Glomerular endothelial cell (primary cell): Measurements from ENCODE around the gene CGB2. TPM values are rescaled to one million over a fixed set of nuclear protein-coding genes. Genes with fewer than 3 reads are reported as not detected.
A peak's percentile ranks its signal among the peaks of the same experiment; 100 is the strongest.
"Not testable (repeated sequence)": the region's sequence is repeated elsewhere in the genome, so short reads cannot be mapped to it uniquely, and the experiment has no call there.

Source experiments
- DNase-seq: peaks from one replicate; pipeline ENCODE4 v3.0.0-alpha.2; 2011; ENCODE audit warnings: low read depth, low spot score; ENCODE audit errors: extremely low read depth
- total RNA-seq: library from RNA; depleted of rRNA; stranded (reverse); fragments of >200 nt; gene quantifications from 2 replicates; pipeline ENCODE4 v1.2.3, GENCODE V29; 2015

Gene CGB2
- total RNA-seq, result not detected in 2 replicates

- not testable (repeated sequence) for DNase-seq
Measured at GRCh38 chr19:49031642-49032301, at the start of gene CGB2. TSS of gene CGB2 (plus strand) at chr19:49031890. CDS start at chr19:49032096, 206 bp downstream.

GRCh38 chr19:48982280-48982679, 49.4 kb upstream of the CGB2 start:
- DNase-seq, result no peak

DNA sequence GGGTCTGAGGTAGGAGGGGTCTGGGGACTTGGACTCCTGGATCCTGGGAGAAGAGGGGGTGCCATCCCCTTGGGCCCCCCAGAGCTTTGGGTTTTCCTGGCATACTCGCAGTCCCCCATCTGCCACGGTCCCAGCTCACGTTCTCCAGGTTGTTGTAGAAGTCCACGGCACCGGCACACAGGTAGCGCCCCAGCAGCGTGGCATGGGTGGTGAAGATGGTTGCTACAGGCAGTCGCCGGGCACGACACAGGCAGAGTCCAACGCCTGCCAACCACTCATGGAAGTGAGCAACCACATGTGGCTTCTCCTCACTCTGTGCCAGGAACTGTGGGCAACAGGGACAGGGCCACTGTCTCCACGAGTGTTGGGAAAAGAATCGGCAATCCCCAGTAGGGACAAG, 46.0 kb upstream of the CGB2 start:
- DNase-seq, result no peak

DNA sequence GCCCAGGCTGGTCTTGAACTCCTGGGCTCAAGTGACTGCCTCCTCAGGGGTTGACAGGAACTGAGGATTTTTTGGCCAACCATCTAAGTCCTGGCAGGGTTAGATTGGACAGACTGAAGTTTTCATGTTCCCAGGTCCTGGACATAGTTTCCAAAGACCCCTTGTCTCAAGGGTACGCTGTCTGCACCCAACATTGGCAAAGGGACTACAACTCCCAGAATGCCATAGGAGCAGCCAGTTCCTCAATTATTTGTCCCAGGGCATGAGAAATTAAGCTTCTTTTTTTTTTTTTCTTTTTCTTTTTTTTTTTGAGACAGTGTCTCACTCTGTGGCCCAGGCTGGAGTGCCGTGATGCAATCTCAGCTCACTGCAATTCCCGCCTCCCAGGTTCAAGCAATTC, 45.5 kb upstream of the CGB2 start:
- no peak for DNase-seq

GRCh38 chr19:48987323-48987722, 44.4 kb upstream of the CGB2 start:
- DNase-seq, result no peak

- DNase-seq, result no peak
Measured at GRCh38 chr19:48988286-48988685, 43.4 kb upstream of the CGB2 start.

DNA sequence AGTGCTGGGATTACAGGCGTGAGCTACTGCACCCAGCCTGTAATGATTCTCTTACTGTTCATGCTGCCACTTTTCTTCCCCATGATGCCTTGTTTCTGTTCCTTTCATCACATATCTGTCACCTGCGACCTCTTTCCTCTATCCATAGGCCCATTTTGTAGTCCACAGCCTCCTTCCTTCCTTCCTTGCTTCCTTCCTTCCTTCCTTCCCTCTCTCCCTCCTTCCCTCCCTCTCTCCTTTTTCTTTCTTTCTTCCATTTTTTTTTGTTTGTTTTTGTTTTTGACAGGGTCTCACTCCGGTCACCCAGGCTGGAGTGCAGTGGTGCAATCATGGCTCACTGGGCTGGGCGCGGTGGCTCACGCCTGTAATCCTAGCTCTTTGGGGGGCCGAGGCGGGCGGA, 42.8 kb upstream of the CGB2 start:
- no peak for DNase-seq

DNA sequence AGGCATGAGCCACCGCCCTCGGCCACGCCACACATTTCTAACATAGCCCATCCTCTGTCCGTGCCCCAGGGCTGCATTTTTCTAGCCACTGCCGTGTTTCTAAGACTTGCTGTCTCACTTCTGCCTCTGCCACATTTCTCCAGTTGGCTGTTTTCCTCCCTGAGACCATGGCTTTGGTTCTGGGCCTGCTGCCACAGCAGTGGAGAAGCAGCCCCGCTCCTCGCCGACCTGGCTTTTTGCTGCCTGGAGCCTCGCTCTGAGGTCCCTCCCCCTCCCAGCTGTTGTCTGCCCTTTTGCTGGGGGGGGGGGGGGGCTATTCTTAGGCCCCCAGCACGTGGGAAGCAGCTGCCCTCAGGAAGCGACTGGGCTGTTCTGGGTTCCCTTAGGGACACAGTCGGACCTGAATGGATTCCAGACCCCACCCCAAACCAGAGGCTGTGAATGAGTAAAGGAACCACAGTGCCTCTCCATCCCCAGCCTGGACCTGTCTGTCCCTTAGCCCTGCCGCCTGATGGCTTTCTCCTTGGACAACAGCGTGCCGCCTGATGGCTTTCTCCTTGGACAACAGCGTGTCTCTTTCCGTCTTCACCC, 41.9 kb upstream of the CGB2 start:
- no peak for DNase-seq

DNA sequence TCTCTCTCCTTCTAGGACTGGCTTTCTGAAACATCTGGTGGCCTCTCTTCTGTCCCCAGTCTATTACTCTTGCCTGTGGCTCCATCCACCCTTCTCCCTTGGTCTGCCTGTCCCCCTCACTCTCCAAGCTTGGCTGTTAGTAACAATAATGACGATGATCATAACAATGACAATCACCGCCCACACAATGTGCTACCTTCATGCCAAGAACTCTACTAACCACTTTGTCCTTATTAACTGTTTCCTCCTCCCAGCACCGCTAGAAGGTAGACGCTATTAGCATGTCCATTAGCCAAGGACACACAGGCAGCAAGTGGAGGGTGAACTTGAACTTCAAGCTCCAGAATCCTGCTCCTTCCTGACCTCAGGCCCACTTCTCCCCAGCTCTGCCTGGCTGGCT, 41.3 kb upstream of the CGB2 start:
- DNase-seq, result no peak

DNA sequence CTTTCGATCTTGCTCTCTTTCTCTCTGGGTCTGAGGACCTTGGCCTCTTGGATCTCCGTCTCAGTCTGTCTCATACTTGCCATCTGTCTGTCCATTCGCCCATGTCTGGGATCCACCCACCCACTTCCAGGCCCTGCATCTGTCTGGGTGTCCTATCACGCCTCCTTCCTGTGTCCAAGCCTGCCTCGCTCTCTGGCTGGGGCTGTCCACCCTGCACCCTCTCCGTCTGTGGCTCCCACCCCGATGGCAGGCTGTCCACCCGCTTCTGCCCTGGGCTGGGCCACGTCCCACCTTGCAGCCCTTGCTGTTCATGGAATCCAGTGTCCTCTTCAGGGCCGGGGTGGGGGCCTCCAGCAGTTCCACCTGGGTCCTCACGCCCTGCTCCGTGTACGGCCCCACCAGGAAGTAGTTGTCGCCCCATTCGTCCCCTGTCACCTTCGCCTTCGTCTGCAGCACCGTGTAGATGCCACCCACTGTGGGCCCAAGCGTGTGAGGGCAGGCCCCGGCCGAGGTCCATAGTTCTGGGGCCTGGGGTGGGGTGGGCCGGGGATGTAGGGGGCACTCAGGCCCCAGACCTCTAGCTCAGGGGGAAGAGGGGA, 40.6 kb upstream of the CGB2 start:
- DNase-seq, result no peak

- DNase-seq, result no peak
Measured at GRCh38 chr19:48991873-48992580, 39.7 kb upstream of the CGB2 start.

DNA sequence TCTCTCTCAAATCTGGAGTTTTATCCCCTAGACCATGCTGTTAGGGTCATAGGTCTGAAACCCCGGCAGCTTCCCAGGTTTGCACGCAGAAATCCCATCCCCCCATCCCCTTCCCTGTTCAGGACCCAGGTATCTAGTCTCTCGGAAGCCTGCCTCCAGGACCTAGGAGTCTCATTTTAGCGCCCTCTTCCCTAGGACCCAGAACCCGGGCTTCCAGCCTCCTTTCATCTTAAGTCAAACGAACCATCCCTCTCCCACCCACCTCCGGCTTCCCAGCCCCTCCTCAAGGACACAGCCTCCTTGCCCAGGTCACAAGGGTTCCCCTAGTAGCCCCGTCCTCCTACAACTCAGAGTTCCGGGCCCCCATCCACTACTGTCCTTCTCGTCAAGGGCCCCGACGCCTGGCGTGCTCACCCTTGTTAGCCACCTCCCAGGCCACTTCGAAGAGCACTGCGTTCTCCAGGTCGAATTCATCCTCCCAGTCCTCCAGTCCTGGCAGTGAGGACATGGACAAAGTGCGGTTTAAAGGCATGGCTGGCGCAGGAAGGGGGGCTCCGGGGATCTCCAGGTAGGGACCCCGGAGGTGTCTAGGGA, 39.0 kb upstream of the CGB2 start:
- no peak for DNase-seq

DNA sequence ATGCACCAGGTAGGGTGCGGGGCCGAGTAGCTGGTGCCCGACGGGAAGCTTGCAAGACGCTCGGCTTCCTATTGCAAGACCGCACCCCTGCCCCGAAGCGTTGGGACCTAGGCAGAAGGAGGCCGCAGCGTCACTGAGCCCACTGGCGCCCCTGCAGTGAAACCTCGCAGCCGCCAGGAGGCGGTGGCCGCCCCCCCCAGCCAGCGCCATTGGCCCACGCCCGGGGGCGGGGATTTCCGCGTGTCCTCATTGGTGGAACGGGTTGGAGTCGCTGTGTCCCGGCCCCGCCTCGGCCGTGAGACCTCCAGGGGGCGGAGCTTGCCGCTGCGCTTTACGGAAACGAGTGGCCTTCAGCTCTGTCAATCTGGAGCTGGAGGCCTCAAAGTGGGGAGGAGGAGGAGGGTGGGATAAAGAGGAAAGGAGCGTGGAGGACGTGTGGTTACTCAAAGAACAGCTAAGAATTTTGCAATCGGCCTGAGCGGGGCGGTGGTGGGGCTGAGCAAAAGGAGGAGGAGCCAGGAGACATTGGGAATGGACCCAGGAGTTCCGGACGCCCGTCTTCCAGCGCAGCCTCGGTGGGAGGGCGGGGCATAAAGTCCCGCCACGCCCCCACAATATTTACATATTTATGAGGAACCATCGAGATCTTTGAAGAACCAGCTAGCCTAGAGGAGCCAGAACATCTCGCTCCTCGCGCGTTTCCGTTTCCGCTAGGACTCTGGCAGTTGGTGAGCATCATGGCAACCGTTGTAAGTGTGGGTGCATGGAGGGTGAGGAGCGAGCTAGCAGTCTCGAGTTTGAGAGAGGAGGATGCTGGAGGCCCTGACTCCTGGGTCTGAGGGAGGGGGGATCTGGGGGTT, 38.3 kb upstream of the CGB2 start, which contains the start of the genes GYS1 and RUVBL2:
GYS1 (minus strand) TSS at position 135 of the 860 bp plus-strand sequence. CDS start 197 bp downstream, outside the sequence.
RUVBL2 (plus strand) TSS at position 713 of the 860 bp plus-strand sequence; CDS start at position 738, 25 bp downstream.
- peak; percentile 91 for DNase-seq

DNA sequence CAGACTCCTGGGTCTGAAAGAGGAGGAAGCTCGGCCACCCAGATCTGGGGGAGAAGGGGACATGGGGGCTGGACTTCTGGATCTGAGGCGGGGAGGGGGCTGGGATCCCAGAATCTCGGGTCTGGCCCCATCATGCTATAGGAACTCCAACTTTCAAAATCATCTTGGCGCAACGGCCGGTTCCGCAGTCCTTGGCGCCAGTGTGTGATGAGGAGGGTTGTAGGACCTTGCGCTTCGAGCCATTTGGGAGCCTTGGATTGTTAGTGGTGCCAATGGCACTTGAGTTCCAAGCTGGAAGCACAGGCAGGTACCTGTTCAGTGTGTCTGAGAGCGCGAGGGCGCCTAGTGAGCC, 37.7 kb upstream of the CGB2 start:
- DNase-seq, result no peak

- no peak for DNase-seq
Measured at GRCh38 chr19:48997972-48998371, 33.7 kb upstream of the CGB2 start.

DNA sequence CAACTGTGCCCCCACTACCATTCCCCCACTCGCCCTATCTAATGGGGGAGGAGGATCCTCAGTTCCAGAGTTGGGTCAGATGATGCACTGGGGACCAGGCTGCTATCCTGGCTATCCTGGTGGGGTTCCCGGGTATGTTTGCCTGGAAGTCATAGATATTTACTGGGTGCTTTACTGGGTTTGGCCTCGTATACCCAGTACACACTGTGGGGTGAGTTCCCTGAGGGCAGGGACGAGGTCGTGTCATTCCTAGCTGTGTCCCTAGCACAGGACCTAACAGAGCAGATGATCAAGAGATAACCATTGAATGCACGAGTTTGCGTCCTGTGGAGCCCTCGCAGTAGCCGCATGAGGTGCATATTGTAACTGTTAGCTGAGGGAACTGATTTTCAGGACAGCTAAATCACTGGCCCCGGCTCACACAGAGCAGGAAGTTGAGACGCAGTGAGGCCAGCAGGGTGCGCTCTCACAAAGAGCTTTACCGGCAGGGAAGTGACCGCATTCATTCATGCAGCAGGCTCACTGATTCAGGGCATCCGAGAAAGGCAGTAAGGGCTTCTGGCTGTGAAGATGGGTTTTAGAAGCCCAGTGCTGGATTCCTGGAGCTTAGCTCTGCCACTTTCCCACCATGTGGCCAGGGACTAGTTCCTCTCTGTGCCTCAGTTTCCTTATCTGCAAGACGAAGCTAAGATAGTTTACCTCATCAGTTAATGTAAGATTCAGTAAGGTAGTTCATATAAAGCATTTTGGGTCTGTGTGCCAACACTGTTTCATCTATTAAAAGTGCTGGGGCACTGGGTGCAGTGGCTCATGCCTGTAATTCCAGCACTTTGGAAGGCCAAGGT, 32.0 kb upstream of the CGB2 start:
- no peak for DNase-seq

DNA sequence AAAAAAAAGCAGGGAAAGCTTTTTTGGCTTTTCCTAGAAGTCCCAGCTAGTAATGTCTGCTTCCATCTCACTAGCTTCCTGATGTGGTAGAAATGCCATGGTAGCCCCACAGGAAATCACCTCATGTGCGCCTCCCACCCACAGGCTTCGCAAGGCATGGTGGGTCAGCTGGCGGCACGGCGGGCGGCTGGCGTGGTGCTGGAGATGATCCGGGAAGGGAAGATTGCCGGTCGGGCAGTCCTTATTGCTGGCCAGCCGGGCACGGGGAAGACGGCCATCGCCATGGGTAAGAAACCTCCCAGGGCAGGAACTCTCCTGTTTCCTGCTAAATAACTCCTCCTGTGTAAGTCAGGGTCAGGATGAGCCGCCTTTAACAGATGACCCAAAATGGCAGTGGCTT, 27.6 kb upstream of the CGB2 start:
- DNase-seq, result no peak

DNA sequence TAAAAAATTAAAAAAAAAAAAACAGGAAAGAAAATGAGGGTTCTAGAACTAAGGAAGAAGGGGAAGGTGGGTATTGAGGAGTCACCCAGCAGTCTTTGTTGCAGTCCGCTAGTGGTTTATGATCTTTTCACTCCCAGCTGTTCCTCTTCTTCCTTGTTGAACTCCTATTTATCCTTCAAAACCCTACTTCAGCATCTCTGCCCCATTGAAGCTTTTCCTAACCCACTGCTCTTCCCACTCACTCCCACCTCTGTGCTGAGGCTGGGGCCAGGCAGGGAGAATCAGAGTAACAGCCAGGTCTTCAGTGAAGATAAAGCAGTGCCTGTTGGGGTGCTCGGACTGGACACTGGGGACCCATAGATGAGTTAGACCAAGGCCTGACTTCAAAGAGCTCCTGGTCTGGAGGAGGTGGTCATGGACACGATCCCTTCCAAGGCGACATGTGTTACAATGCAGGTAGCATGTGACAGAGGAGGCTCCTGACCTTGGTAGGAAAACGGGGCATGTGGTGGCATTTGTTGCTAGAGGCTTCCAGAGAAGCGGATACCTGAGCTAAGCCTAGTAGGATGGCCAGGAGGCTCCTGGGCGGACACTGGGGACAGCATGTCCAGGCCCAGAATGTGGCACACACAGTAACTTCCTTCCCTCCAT, 26.6 kb upstream of the CGB2 start:
- no peak for DNase-seq

- no peak for DNase-seq
Measured at GRCh38 chr19:49006905-49007304, 24.8 kb upstream of the CGB2 start.
